GM21723 (cell line): ENCODE data around the gene DLG1.

Experiments
- ATAC-seq: cut with Tn5 transposase; IDR thresholded peaks from one replicate; pipeline ENCODE4 v1.9.1; 2021; ENCODE audit warnings: mild to moderate bottlenecking, moderate library complexity; ENCODE audit not compliant: unreplicated experiment

The DLG1 gene

GRCh38 chr3:197253238-197253947, 45.0 kb downstream of the DLG1 start:
- no peak for ATAC-seq

- no peak for ATAC-seq
Observed at GRCh38 chr3:197249542-197249941, 48.9 kb downstream of the DLG1 start.

DNA sequence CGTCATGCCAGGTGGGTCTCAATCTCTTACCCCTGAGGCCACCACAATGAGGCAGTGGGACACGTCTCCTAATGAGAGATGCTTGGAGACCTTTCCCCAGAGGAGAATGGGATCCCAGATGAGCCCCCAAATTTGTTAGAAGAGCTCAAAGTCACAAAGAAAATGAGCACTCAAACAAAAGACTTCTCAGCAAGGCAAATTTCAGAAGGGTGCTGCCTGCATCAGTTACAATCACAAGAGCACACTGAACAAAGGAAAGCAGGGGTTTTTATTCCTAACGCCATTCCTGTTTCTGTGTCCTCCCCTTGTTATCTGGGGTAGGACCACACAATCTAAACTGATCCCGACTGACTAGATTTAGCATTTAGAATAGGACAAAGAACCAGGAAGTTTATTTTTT, 50.1 kb downstream of the DLG1 start:
- ATAC-seq = no peak

DNA sequence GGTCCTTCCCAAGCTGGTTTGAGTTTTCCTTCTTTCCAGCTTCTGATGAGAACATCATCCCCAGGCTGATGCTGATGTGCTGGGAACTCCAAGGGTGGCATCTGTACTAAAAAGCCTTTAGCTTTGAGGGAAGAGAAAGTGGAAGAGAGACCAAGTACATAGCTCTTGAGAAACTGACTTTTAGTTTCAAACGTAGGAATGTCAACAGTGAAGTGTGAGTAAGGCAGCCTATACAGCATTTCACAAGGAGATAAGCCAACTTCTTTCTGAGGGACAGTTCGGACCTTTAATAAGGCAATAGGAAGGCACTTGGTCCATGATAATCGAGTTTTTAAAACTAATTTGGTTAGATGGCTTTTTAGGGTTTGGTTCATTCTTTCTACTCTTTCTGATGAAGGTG, 53.7 kb downstream of the DLG1 start:
- ATAC-seq = no peak

GRCh38 chr3:197242784-197243432, 55.5 kb downstream of the DLG1 start:
- no peak for ATAC-seq

DNA sequence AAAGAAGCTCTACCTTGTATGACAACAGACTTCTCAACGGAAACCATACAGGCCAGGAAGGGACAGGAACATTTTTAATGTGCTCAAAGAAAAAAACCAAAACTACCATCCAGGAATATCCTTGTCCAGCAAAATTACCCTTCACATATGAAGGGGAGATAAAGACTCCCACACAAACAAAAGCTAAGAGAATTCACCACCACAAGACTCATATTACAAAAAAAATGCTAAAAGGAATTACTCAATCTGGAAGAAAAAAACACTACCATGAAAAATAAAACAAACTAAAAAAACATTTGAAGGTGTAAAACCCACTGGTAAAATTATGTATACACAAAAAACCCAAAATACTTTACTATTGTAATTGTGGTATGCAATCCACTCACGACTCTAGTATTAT, 57.2 kb downstream of the DLG1 start:
- ATAC-seq = no peak

GRCh38 chr3:197239857-197240256, 58.6 kb downstream of the DLG1 start:
- ATAC-seq = no peak

- ATAC-seq = peak; percentile 66
Observed at GRCh38 chr3:197238842-197239241, 59.6 kb downstream of the DLG1 start.

GRCh38 chr3:197237897-197238296, 60.5 kb downstream of the DLG1 start:
- no peak for ATAC-seq

GRCh38 chr3:197236362-197236761, 62.0 kb downstream of the DLG1 start:
- ATAC-seq = no peak

GRCh38 chr3:197234947-197235914, 63.2 kb downstream of the DLG1 start:
- ATAC-seq = no peak

- ATAC-seq = no peak
Observed at GRCh38 chr3:197231321-197231720, 67.1 kb downstream of the DLG1 start.

- ATAC-seq = no peak
Observed at GRCh38 chr3:197229836-197230235, 68.6 kb downstream of the DLG1 start.

DNA sequence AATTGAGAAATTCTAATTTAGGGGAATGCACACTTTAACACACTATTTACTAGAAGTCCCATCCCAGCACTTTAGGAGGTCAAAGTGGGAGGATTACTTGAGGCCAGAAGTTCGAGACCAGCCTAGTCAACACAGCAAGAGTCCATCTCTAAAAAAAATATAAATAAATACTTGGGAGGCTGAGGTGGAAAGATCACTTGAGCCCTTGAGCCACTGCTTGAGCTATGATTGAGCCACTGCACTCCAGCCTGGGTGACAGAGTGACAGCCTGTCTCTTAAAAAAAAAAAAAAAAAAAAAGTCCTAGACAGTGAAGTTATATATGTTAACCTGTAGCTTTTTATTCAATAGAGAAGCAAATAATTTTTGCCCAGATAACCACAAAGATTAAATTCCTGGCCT, 69.2 kb downstream of the DLG1 start:
- no peak for ATAC-seq

DNA sequence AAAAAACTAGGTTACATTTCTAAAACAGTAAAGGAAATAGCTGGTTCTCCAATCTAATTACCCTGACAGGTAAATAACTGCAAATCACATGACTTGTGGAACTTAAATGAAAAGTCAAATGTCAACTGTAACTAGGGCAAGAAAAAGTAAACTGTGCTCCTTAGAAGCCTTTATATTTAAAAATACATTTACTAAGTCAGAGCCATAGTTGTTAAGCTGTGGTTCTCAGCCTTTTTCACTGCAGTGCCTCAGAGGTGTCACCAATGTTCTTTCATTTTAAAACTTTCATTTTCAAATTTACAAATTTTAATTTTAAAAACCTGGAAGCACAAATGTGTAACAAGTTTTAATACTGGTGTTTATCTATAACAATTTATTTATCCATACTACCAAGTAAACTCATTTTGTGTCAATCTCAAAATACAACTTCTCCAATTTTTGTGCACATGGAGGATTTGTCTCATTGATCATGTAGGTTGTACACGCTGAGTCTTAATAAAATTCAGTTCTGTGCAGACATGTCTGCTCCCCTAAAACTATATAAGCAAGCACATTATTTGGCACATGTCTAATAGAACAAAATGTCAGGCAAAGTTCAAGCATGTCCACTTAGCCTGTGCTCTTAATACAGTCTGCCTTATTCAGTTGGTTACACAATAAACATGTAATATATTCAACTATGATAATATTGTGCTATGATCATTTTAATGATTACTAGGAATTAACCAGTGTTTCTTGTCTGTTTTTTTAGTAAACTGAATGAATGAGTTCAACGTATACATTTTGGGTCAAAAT, 70.4 kb downstream of the DLG1 start:
- ATAC-seq = no peak

DNA sequence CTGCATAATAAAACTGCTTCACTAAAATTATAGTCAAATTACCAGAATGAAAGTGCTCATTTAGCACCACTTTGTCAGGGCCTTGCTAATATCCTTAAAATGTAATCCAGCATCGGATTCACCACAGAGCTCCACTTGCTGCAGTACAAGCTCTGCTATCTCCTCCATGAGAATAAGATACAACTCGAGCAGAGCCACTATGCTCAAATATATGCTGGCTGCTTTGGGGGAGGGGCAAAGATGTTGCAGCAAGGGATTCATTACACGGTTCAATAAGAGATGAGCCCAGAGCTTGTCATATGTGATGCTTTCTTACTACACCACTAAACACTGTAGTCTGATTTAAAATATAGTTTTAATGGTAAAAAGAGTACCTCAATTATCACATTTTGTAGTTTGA, 72.2 kb downstream of the DLG1 start:
- ATAC-seq = no peak

- no peak for ATAC-seq
Observed at GRCh38 chr3:197225579-197225978, 72.8 kb downstream of the DLG1 start.

- ATAC-seq = no peak
Observed at GRCh38 chr3:197224034-197224444, 74.4 kb downstream of the DLG1 start.

- no peak for ATAC-seq
Observed at GRCh38 chr3:197222937-197223370, 75.5 kb downstream of the DLG1 start.

- no peak for ATAC-seq
Observed at GRCh38 chr3:197219619-197220018, 78.8 kb downstream of the DLG1 start.

DNA sequence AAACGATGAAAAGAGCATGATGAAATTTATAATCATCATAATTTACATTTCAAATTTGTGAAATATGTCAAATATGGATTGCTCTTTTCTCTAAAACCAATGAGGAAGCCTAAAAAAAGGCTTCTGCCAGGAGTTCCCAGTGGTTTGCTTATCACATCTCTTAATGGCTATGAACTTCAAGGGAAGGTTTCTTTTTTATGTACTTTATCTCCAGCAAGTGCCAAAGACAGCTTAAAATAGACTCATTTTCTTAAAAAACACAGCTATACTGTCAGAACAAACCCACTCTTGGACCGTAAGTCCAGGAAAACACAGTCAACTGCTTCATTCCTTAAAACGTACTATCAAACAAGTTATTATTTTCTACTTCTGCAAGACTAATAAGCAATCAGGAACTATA, 80.2 kb downstream of the DLG1 start:
- ATAC-seq = no peak
